Myometrial cell (primary cell): Measurements from ENCODE around the gene CFAP73. TPM values are rescaled to one million over a fixed set of nuclear protein-coding genes. Genes with fewer than 3 reads are reported as not detected.

Experiments
- total RNA-seq: library from RNA; depleted of rRNA; stranded (reverse); fragments of >200 nt; gene quantifications from 2 replicates; pipeline ENCODE4 v1.2.3, GENCODE V29; 2015

Gene CFAP73
- total RNA-seq: not detected in 2 replicates

DNA sequence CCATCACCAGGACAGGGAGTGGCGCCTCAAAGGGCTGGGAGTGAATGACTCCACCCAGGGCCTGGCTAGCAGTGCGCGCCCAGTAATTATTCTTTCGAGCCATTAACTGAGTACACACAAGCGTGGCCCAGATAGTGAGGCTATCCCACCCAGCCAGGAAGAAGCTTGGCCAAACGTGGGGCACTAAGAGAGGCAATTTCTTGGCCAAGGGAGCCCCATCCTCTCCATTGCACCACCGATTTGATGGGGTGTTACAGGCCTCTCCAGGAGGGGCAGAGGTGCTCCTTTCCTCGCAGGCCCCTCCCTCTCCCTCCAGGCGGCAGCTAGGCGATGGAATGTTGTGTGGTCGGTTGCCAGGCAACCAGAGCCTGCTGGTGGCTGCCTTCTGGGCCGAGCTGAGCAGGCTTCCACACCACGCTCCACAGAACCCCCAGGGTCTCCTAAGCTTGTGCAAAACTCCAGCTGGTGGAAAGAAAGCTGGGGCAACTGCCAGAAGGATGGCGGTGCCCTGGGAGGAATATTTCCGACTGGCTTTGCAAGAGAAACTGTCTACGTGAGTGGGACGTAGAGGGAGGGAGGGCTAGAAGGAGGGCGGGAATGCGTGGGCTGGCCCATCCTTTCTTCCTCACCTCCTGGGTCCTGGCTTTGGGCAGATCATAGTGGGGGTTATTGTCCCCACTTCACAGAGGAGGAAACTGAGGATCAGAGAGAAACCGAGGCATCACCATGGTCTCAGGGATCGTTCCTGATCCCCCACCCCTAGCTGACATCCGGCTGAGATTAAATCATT lies at the start of gene CFAP73:
Gene CFAP73 (plus strand): TSS at position 364 of the 790 bp plus-strand sequence. CDS start 134 bp downstream, at position 498.

DNA sequence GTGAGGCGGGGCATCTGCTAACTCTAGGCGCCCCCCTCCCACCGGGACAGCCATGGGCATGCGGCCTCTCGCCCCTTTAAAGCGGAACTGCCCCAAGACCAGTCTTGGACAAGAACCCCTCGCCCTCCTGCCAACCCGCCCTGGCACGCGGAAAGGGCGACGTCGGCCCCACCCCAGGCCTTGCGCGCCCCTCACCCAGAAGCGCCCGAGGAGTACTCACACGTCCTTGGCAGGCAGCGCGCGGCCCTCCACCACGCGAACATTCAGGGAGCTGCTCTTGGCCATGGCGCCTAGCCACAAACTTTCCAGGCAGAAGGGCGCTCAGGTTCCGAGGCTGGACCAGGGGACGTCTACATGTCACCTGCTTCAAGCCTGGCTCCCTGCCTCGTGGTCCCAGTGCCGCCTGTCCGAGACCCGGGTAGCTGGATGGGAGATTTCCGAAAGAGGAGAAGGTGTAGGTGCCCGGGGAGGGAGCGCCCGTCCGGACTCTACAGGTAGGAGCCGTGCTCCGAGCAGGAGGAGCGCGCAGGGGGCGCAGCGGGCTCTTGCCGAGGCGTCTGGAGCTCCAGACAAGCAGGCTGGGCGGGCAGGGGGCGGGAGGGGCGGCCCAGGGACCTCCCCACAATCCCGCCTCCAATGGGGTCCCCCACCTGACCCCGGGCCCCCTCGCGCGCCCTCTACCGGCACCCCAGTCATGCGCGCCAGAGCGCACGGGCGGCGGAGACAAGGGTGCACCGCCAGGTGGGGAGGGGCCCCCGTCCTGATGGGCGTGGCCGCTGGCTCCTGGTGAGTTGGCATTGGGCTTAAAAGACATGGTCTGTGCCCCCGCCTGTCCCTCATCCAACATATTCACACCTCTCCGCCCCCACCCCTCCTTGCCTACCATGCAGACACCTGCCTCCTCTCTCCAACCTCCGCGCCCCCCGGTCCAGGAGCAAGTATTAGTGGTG lies 14.1 kb upstream of the CFAP73 start, which contains the start of gene RASAL1:
Gene RASAL1 (minus strand): TSS at position 584 of the 950 bp plus-strand sequence. CDS start 299 bp downstream, at position 285.

DNA sequence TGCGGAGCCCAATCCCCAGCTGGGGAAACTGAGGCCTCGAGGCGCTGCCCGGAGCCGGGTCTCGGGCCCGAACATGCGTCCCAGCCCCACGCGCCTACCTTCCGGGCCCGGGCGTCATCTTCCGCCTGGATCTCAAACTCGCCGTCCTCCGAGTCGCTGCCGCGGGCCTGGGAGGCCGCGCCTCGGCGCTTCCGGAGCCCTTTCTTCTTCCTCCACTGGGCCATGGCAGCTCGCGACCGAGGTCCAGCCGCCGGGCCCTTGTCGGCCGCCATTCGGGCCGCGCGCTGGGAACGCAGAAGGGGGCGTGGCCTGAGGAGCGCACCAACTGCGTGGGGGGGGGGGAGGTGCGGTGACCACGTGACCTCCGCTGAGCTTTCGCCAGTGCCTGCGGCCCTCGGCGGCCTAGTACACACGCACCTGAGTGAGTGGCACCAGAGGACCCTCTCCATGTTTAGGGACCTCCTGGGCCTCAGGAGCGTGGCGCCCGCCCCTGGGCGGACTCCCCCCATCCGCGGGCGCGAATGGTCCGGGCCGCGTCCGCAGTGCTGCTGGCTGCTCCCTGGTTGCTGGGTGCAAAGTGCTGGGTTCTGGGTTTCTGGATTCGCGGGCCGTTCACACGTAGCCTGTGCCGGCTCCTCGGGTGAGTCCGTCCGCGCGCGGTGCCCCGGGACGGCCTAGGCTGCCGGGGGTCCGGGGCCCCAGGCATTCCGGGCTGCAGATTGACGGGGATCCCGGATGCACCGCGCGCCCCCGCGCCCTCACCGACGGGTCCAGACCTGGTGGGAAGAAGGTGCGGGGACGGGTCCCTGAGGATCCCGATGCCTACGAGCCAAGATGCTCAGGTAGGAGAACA lies 35.9 kb downstream of the CFAP73 start, which contains the start of the genes DDX54 and RITA1:
Gene DDX54 (minus strand): TSS at position 299 of the 853 bp plus-strand sequence. CDS start 27 bp downstream, at position 272.
Gene RITA1 (plus strand): TSS at position 542 of the 853 bp plus-strand sequence. CDS start 1,026 bp downstream, outside the sequence.

Other genes starting within 250 kb of the CFAP73 start
- 0.18 TPM in 1 of 2 replicates, not detected in the other for gene OAS1, start 242.8 kb upstream of the CFAP73 start, total RNA-seq
- 20.2 TPM in 2 replicates for gene OAS3, start 211.2 kb upstream of the CFAP73 start, total RNA-seq
- gene OAS2, start 171.2 kb upstream of the CFAP73 start, total RNA-seq: 1.2 and 3.2 TPM in 2 replicates
- gene DTX1, start 93.0 kb upstream of the CFAP73 start, total RNA-seq: not detected in 2 replicates
- gene RASAL1, start 14.0 kb upstream of the CFAP73 start, total RNA-seq: not detected in 2 replicates
- 87.4 and 108 TPM in 2 replicates for gene DDX54, start 35.8 kb downstream of the CFAP73 start, total RNA-seq
- 24.5 and 34.9 TPM in 2 replicates for gene RITA1, start 36.0 kb downstream of the CFAP73 start, total RNA-seq
- gene TPCN1, start 71.7 kb downstream of the CFAP73 start, total RNA-seq: 16.7 and 19.0 TPM in 2 replicates
- gene SLC8B1, start 185.4 kb downstream of the CFAP73 start, total RNA-seq: 23.0 and 41.8 TPM in 2 replicates
- gene PLBD2, start 208.9 kb downstream of the CFAP73 start, total RNA-seq: 33.5 and 38.3 TPM in 2 replicates